Measurements from ENCODE around the gene KIF20A. TPM values are rescaled to one million over a fixed set of nuclear protein-coding genes. Genes with fewer than 3 reads are reported as not detected.
"Not testable (repeated sequence)": the region's sequence is repeated elsewhere in the genome, so short reads cannot be mapped to it uniquely, and the experiment has no call there.

Gene KIF20A
- total and polyA plus RNA-seq, 2 donors (not counting 1 experiment from before 2014, with no cell fraction given): 0.13 to 0.47 TPM

- intact Hi-C loops (cut with micrococcal nuclease): no loop called here
- Mint-ChIP-seq H3K27me3 (no peaks in the 10 kb centered on the region), H3K4me3 (no peak overlapping the region), H3K9me3 (ENCODE audit: insufficient read depth) (no peaks in the 10 kb centered on the region), H3K27ac (no peak overlapping the region), H3K4me1 (no peaks in the 10 kb centered on the region)
- DNase-seq: no peak
- Histone ChIP-seq H3K4me2 (replicated peaks; ENCODE audit: low read depth, low read length, poor library complexity, severe bottlenecking) (no peak overlapping the region), H2AFZ (ENCODE audit: insufficient read depth, low read depth, low read length, poor library complexity, severe bottlenecking) (no peak overlapping the region), H3K4me1 (ENCODE audit: control insufficient read depth in 2 of 2, insufficient read depth in 2 of 2, low read length in 2 of 2) (no peaks in the 10 kb centered on the region), H3K36me3 (replicated peaks in 1 of 2; ENCODE audit: control extremely low read depth in 1 of 2, control insufficient read depth in 1 of 2, extremely low read depth in 1 of 2, insufficient read depth in 2 of 2, low read length in 1 of 2) (no peaks in the 10 kb centered on the region), H4K20me1 (ENCODE audit: control insufficient read depth, insufficient read depth, low read length, poor library complexity, severe bottlenecking) (no peaks in the 10 kb centered on the region), H3K9ac (ENCODE audit: low read length) (no peak overlapping the region), H3K9me3 (ENCODE audit: control extremely low read depth in 1 of 3, control insufficient read depth in 2 of 3, insufficient read depth in 1 of 3, low read length in 2 of 3) (peaks cover 0 to 2% (median 0%) of the 10 kb centered on the region in 3 donors), H3K79me2 (ENCODE audit: control insufficient read depth, insufficient read depth, low read length) (no peaks in the 10 kb centered on the region), H3K27ac (ENCODE audit: low read length in 2 of 2) (no peak overlapping the region), H3K27me3 (replicated peaks in 1 of 4; ENCODE audit: control extremely low read depth in 1 of 4, control insufficient read depth in 3 of 4, insufficient read depth in 4 of 4, low read length in 3 of 4) (no peaks in the 10 kb centered on the region), H3K4me3 (ENCODE audit: control extremely low read depth in 1 of 5, extremely low read depth in 1 of 5, insufficient read depth in 1 of 5, low read depth in 2 of 5, low read length in 4 of 5) (no peak overlapping the region)
- ATAC-seq (ENCODE audit: low read depth): no peak
- WGBS (ENCODE audit: insufficient coverage): no CpG with 5 or more reads among the region's 1 CpG
- no peak for TF ChIP-seq EZH2 (IDR thresholded peaks at IDR 0.05; ENCODE audit: borderline replicate concordance, insufficient read depth, low read depth, low read length, poor library complexity, severe bottlenecking)
- no peak for TF ChIP-seq CTCF (IDR thresholded peaks at IDR 0.05)
- CTCF ChIA-PET: no interaction called here
- POLR2A ChIA-PET: no interaction called here
Measured at GRCh38 chr5:138148811-138149210, 30.1 kb upstream of the KIF20A start.

GRCh38 chr5:138149530-138149929 is 29.4 kb upstream of the KIF20A start:
- no CpG with 5 or more reads among the region's 3 CpGs for WGBS (ENCODE audit: insufficient coverage)
- Histone ChIP-seq H3K79me2 (ENCODE audit: control insufficient read depth, insufficient read depth, low read length) (no peaks in the 10 kb centered on the region), H3K9me3 (ENCODE audit: control extremely low read depth in 1 of 3, control insufficient read depth in 2 of 3, insufficient read depth in 1 of 3, low read length in 2 of 3) (no peaks in the 10 kb centered on the region), H4K20me1 (ENCODE audit: control insufficient read depth, insufficient read depth, low read length, poor library complexity, severe bottlenecking) (no peaks in the 10 kb centered on the region), H3K27ac (ENCODE audit: low read length in 2 of 2) (no peak overlapping the region), H3K4me1 (ENCODE audit: control insufficient read depth in 2 of 2, insufficient read depth in 2 of 2, low read length in 2 of 2) (no peaks in the 10 kb centered on the region), H2AFZ (ENCODE audit: insufficient read depth, low read depth, low read length, poor library complexity, severe bottlenecking) (no peak overlapping the region), H3K4me3 (ENCODE audit: control extremely low read depth in 1 of 5, extremely low read depth in 1 of 5, insufficient read depth in 1 of 5, low read depth in 2 of 5, low read length in 4 of 5) (no peak overlapping the region), H3K36me3 (replicated peaks in 1 of 2; ENCODE audit: control extremely low read depth in 1 of 2, control insufficient read depth in 1 of 2, extremely low read depth in 1 of 2, insufficient read depth in 2 of 2, low read length in 1 of 2) (no peaks in the 10 kb centered on the region), H3K27me3 (replicated peaks in 1 of 4; ENCODE audit: control extremely low read depth in 1 of 4, control insufficient read depth in 3 of 4, insufficient read depth in 4 of 4, low read length in 3 of 4) (no peaks in the 10 kb centered on the region), H3K4me2 (replicated peaks; ENCODE audit: low read depth, low read length, poor library complexity, severe bottlenecking) (no peak overlapping the region), H3K9ac (ENCODE audit: low read length) (no peak overlapping the region)
- CTCF ChIA-PET: interaction anchor here (0.5 kb wide), 1 partner anchor 103 kb away, joined by 5 read pairs; no protein-coding TSS in a partner anchor
- Mint-ChIP-seq H3K27me3 (no peaks in the 10 kb centered on the region), H3K27ac (no peak overlapping the region), H3K4me1 (no peaks in the 10 kb centered on the region), H3K4me3 (no peak overlapping the region), H3K9me3 (ENCODE audit: insufficient read depth) (no peaks in the 10 kb centered on the region)
- intact Hi-C loops (cut with micrococcal nuclease): no loop called here
- POLR2A ChIA-PET: no interaction called here
- DNase-seq: no peak
- no peak for ATAC-seq (ENCODE audit: low read depth)
- no peak for TF ChIP-seq EZH2 (IDR thresholded peaks at IDR 0.05; ENCODE audit: borderline replicate concordance, insufficient read depth, low read depth, low read length, poor library complexity, severe bottlenecking)
- TF ChIP-seq CTCF (IDR thresholded peaks at IDR 0.05): no peak

- H3K27ac Mint-ChIP-seq; H3K4me3 Mint-ChIP-seq; H3K27me3 ChIP-seq (replicated peaks in 1 of 4; ENCODE audit: control extremely low read depth in 1 of 4, control insufficient read depth in 3 of 4, insufficient read depth in 4 of 4, low read length in 3 of 4); H3K9me3 Mint-ChIP-seq (ENCODE audit: insufficient read depth); H3K4me1 Mint-ChIP-seq; H3K79me2 ChIP-seq (ENCODE audit: control insufficient read depth, insufficient read depth, low read length); H2AFZ ChIP-seq (ENCODE audit: insufficient read depth, low read depth, low read length, poor library complexity, severe bottlenecking); ATAC-seq (ENCODE audit: low read depth); H3K4me1 ChIP-seq (ENCODE audit: control insufficient read depth in 2 of 2, insufficient read depth in 2 of 2, low read length in 2 of 2); H4K20me1 ChIP-seq (ENCODE audit: control insufficient read depth, insufficient read depth, low read length, poor library complexity, severe bottlenecking); POLR2A ChIA-PET; intact Hi-C loops (cut with micrococcal nuclease); H3K9ac ChIP-seq (ENCODE audit: low read length); DNase-seq; H3K27me3 Mint-ChIP-seq; H3K27ac ChIP-seq (ENCODE audit: low read length in 2 of 2); H3K4me3 ChIP-seq (ENCODE audit: control extremely low read depth in 1 of 5, extremely low read depth in 1 of 5, insufficient read depth in 1 of 5, low read depth in 2 of 5, low read length in 4 of 5); H3K9me3 ChIP-seq (ENCODE audit: control extremely low read depth in 1 of 3, control insufficient read depth in 2 of 3, insufficient read depth in 1 of 3, low read length in 2 of 3); H3K4me2 ChIP-seq (replicated peaks; ENCODE audit: low read depth, low read length, poor library complexity, severe bottlenecking): not testable (repeated sequence)
- peaks cover 20 to 44% of the 10 kb centered on the region in 2 experiments for H3K36me3 ChIP-seq (replicated peaks in 1 of 2; ENCODE audit: control extremely low read depth in 1 of 2, control insufficient read depth in 1 of 2, extremely low read depth in 1 of 2, insufficient read depth in 2 of 2, low read length in 1 of 2)
- CTCF ChIA-PET: interaction anchor here (0.7 kb wide), 1 partner anchor 30 kb away, joined by 3 read pairs; no protein-coding TSS in a partner anchor
- 100% methylated on average over 5 of the region's 9 CpGs for WGBS (ENCODE audit: insufficient coverage)
Measured at GRCh38 chr5:138155977-138156376, 22.9 kb upstream of the KIF20A start.

All from B cell (primary cell).